IPS-18a (cell line): ENCODE measurements around the gene PIAS4.
A peak's percentile ranks its signal among the peaks of the same experiment; 100 is the strongest.

ENCODE experiments used
- H3K27ac ChIP-seq: one replicate; pipeline ENCODE4 v1.5.1; 2013; ENCODE audit warnings: low read length
- H3K27me3 ChIP-seq: one replicate; pipeline ENCODE4 v1.6.1; 2013; ENCODE audit warnings: mild to moderate bottlenecking, low read length; ENCODE audit not compliant: control insufficient read depth, insufficient read depth
- H3K36me3 ChIP-seq: one replicate; pipeline ENCODE4 v1.6.1; 2013; ENCODE audit warnings: low read depth, low read length; ENCODE audit not compliant: control insufficient read depth
- H3K4me1 ChIP-seq: one replicate; pipeline ENCODE4 v1.6.1; 2013; ENCODE audit warnings: low read depth, low read length; ENCODE audit not compliant: control insufficient read depth
- H3K4me3 ChIP-seq: one replicate; pipeline ENCODE4 v1.5.1; 2013; ENCODE audit warnings: low read length
- H3K9ac ChIP-seq: one replicate; pipeline ENCODE4 v1.6.1; 2013; ENCODE audit warnings: mild to moderate bottlenecking, low read length, moderate library complexity
- H3K9me3 ChIP-seq: one replicate; pipeline ENCODE4 v1.6.1; 2013; ENCODE audit warnings: low read depth, low read length; ENCODE audit not compliant: control insufficient read depth

The PIAS4 gene

DNA sequence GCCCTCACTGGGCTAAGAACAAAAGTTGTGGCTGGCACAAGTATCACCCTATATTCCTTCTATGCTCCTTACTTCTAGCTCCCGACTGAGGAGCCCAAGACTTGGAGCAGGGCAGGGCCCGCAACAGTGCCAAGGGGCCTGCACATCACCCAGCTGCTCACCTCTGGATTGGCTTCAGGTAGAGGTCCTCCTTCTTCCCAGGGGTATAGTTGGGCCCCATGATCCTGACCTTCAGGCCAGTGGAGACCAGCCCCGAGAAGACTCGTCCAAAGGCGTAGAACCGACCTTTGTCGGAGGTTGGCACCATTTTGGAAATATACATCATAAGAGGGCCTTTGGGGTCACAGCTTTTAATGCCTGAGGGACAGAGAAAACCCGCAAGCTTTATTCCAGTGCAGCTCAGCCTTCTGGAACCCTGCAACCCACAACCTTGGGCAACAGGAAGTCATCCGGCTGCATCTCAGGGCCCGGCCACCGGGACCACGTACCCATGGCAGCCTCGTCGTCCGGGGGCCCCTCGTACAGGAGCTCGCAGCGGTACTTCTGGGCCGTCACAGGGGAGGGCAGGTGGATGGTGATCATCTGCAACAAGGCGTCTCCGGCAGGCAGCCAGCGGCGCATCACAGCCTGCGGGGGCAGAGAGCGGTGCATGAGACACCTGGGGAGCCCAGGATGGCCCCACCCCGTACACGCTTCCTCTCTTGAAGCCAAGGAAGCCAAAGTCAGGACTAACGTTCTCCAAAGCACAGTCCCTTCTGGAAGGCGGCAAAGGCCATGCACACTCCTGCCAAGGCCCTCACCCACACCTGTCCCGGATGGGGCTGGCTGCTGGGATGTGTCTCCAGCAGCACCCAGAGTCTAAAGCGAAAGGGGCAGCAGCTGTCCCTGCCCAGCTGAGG lies 26.9 kb upstream of the PIAS4 start:
- H3K4me1 ChIP-seq = no peaks in the 10 kb centered on the region
- no peak overlapping the region for H3K4me3 ChIP-seq
- H3K36me3 ChIP-seq = peaks cover 89% of the 10 kb centered on the region
- H3K9me3 ChIP-seq = no peaks in the 10 kb centered on the region
- H3K9ac ChIP-seq = no peak overlapping the region
- H3K27me3 ChIP-seq = no peaks in the 10 kb centered on the region
- H3K27ac ChIP-seq = no peak overlapping the region

- H3K9ac ChIP-seq = no peak overlapping the region
- no peaks in the 10 kb centered on the region for H3K9me3 ChIP-seq
- H3K27me3 ChIP-seq = no peaks in the 10 kb centered on the region
- no peak overlapping the region for H3K4me3 ChIP-seq
- H3K36me3 ChIP-seq = peaks cover 81% of the 10 kb centered on the region
- H3K4me1 ChIP-seq = peaks cover 6% of the 10 kb centered on the region
- H3K27ac ChIP-seq = no peak overlapping the region
Observed at GRCh38 chr19:3981373-3981735, 26.2 kb upstream of the PIAS4 start.

DNA sequence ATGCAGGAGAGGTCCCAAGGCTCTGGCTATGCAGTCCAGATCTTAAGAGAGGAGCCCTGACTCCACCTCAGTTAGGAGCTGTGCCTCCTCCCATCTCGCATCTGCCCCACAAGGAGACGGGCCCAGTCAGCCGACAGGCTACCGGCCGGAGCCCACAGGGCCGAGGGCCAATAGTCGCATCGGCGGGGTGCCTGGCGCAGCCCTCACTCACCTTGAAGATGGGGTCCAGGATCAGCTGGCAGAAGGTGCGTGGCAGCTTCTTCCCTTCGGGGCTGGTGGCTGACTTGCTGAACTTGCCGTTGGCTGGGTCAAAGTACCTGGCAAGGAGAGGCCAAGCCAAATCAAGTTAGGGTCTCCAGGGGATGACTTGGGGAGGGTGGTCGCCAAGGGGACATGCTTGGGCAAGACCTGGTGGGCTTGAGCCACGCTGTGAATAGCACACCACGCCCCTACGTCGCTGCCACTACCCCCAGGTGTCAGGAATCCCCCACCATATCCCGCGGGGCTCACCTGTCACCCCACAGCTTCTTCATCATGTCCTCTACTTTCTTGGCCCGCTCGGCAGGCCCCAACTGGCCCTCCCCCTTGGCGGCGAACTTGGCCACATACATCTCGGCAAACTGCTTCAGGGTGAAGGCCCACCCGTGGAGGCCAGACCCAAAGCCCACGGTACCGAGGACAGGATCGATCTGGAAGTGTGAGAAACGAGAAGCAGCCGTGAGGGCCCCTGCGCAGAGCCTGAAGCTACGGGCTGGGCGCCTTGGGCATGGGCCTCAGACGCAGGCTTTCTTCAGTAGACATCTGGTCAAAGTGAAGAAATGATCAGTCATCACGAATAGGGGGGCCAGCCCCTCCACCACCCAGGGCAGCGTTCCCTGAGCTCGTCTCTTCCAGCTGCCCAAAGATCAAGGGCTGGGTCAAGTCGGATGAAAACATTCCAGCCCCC lies 25.5 kb upstream of the PIAS4 start:
- Histone ChIP-seq H3K9me3 (no peaks in the 10 kb centered on the region), H3K4me3 (no peak overlapping the region), H3K4me1 (peaks cover 9% of the 10 kb centered on the region), H3K27ac (no peak overlapping the region), H3K27me3 (no peaks in the 10 kb centered on the region), H3K36me3 (peaks cover 75% of the 10 kb centered on the region), H3K9ac (no peak overlapping the region)

GRCh38 chr19:3982701-3983541 lies 24.6 kb upstream of the PIAS4 start:
- peak overlapping the region; percentile 97 for H3K4me3 ChIP-seq
- H3K4me1 ChIP-seq = peaks cover 13% of the 10 kb centered on the region
- H3K9ac ChIP-seq = peak overlapping the region; percentile 96
- no peak overlapping the region for H3K27ac ChIP-seq
- H3K27me3 ChIP-seq = peaks cover 5% of the 10 kb centered on the region
- H3K9me3 ChIP-seq = no peaks in the 10 kb centered on the region
- peaks cover 66% of the 10 kb centered on the region for H3K36me3 ChIP-seq

DNA sequence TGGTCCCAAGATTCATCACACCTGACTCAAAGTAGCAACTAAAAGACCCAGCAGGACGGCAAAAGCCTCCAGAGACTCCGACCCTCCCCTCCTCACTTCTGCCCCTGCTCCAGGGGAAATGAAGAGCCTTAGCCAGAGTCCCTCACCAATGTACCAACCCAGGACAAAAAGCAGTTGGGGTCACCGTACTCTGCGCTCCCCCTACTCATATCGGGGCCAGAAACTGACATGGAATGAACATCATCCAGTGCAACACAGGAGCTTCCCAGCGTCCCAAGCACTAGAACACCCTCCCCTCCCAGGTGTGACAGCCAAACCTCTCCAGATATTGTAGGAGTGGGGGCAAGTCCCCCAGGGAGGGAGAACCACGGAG lies 24.0 kb upstream of the PIAS4 start:
- peaks cover 60% of the 10 kb centered on the region for H3K36me3 ChIP-seq
- H3K9ac ChIP-seq = peak overlapping the region; percentile 96
- peaks cover 13% of the 10 kb centered on the region for H3K4me1 ChIP-seq
- no peak overlapping the region for H3K27ac ChIP-seq
- no peaks in the 10 kb centered on the region for H3K9me3 ChIP-seq
- peaks cover 5% of the 10 kb centered on the region for H3K27me3 ChIP-seq
- peak overlapping the region; percentile 97 for H3K4me3 ChIP-seq

GRCh38 chr19:3983936-3984583 lies 23.5 kb upstream of the PIAS4 start:
- Histone ChIP-seq H3K4me3 (peak overlapping the region; percentile 97), H3K9me3 (no peaks in the 10 kb centered on the region), H3K9ac (peak overlapping the region; percentile 96), H3K36me3 (peaks cover 56% of the 10 kb centered on the region), H3K4me1 (peaks cover 13% of the 10 kb centered on the region), H3K27ac (peak overlapping the region; percentile 88), H3K27me3 (peaks cover 5% of the 10 kb centered on the region)

DNA sequence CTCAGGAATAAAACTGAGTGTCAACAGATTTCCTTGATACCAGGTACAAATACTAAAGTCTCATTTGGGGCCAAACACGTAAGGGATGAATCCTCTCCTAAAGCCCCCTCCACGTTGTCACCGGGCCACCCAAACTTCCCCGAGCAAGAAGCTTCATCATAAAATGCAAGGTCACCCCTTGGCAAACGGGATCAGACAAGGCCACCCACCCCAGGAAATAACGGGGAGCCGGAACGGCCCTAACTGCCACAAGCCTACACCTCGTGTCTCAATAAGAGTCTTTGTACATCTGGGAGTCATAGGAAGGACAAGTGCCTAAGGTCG lies 23.0 kb upstream of the PIAS4 start:
- Histone ChIP-seq H3K27me3 (peaks cover 5% of the 10 kb centered on the region), H3K27ac (peak overlapping the region; percentile 88), H3K36me3 (peaks cover 51% of the 10 kb centered on the region), H3K4me3 (peak overlapping the region; percentile 97), H3K4me1 (peaks cover 13% of the 10 kb centered on the region), H3K9me3 (no peaks in the 10 kb centered on the region), H3K9ac (peak overlapping the region; percentile 96)

GRCh38 chr19:3984908-3985642 lies 22.5 kb upstream of the PIAS4 start, which contains the start of gene EEF2:
EEF2 (minus strand) TSS chr19:3985463; CDS start chr19:3985380, 83 bp downstream.
- H3K4me3 ChIP-seq = peak within 1 kb of the TSS; percentile 97
- H3K9ac ChIP-seq = peak within 1 kb of the TSS; percentile 96
- peak within 1 kb of the TSS; percentile 88 for H3K27ac ChIP-seq
- peaks cover 5% of the 10 kb centered on the region for H3K27me3 ChIP-seq
- peaks cover 46% of the 10 kb centered on the region for H3K36me3 ChIP-seq
- H3K4me1 ChIP-seq = peaks cover 13% of the 10 kb centered on the region
- H3K9me3 ChIP-seq = no peaks in the 10 kb centered on the region

- Histone ChIP-seq H3K4me3 (peak overlapping the region; percentile 97), H3K36me3 (peaks cover 39% of the 10 kb centered on the region), H3K4me1 (peaks cover 13% of the 10 kb centered on the region), H3K27me3 (peaks cover 5% of the 10 kb centered on the region), H3K9ac (no peak overlapping the region), H3K27ac (no peak overlapping the region), H3K9me3 (no peaks in the 10 kb centered on the region)
Observed at GRCh38 chr19:3985643-3986259, 21.8 kb upstream of the PIAS4 start.
